Calu3 (cell line): ENCODE measurements around the gene SMO. TPM values are rescaled to one million over a fixed set of nuclear protein-coding genes. Genes with fewer than 3 reads are reported as not detected.

ENCODE experiments used
- BruUV-seq: library from RNA; stranded (reverse); fragments of 400-500 nt; replicated peaks from 2 replicates; lab custom pipeline; 2021; lab: Mats Ljungman, UMichigan
- CTCF ChIA-PET: fragments of 300-600 bp; sonication (Branson Sonifier 250); formaldehyde crosslinking; loops from one replicate; lab custom pipeline; 2022; ENCODE audit warnings: antibody characterized with exemption; lab: Charles Lee
- DNase-seq: peaks from one replicate; pipeline ENCODE4 v3.0.0; 2022
- H3K27ac Mint-ChIP-seq: one replicate; pipeline ENCODE4 v1.8.0; 2022; ENCODE audit warnings: mixed read lengths; ENCODE audit not compliant: unreplicated experiment
- H3K27me3 Mint-ChIP-seq: one replicate; pipeline ENCODE4 v1.8.0; 2022; ENCODE audit warnings: mixed read lengths; ENCODE audit not compliant: unreplicated experiment
- H3K36me3 Mint-ChIP-seq: one replicate; pipeline ENCODE4 v1.8.0; 2022; ENCODE audit warnings: mild to moderate bottlenecking, moderate library complexity, mixed read lengths; ENCODE audit not compliant: insufficient read depth, unreplicated experiment
- H3K4me1 Mint-ChIP-seq: one replicate; pipeline ENCODE4 v1.8.0; 2022; ENCODE audit warnings: mild to moderate bottlenecking, low read depth, mixed read lengths; ENCODE audit not compliant: unreplicated experiment
- H3K4me3 Mint-ChIP-seq: one replicate; pipeline ENCODE4 v1.8.0; 2022; ENCODE audit warnings: mild to moderate bottlenecking, low read depth, moderate library complexity, mixed read lengths; ENCODE audit not compliant: unreplicated experiment
- H3K9me3 Mint-ChIP-seq: one replicate; pipeline ENCODE4 v1.8.0; 2022; ENCODE audit warnings: low read depth, mixed read lengths; ENCODE audit not compliant: unreplicated experiment
- CTCF ChIP-seq: fragments of 200-600 bp; IDR thresholded peaks from one replicate; pipeline ENCODE4 v1.8.0; 2022; ENCODE audit warnings: antibody characterized with exemption; ENCODE audit not compliant: unreplicated experiment
- intact Hi-C: fragments of 100-400 bp; cut with micrococcal nuclease; formaldehyde crosslinking; loops from one replicate; pipeline ENCODE4 v1.10.0; 2022; ENCODE audit not compliant: unreplicated experiment
- total RNA-seq: library from RNA; stranded (reverse); gene quantifications from 2 replicates; pipeline ENCODE4 v1.2.3, GENCODE V29; 2022

The SMO gene
- total RNA-seq, 1 experiment from 2014 or later = 3.6 TPM

GRCh38 chr7:129150199-129150996 is 38.0 kb upstream of the SMO start:
- intact Hi-C loops = no loop called here
- H3K4me1 Mint-ChIP-seq = no peaks in the 10 kb centered on the region
- no peak overlapping the region for H3K27ac Mint-ChIP-seq
- H3K4me3 Mint-ChIP-seq = no peak overlapping the region
- no TSS peak for BruUV-seq
- DNase-seq = no peak
- no peaks in the 10 kb centered on the region for H3K36me3 Mint-ChIP-seq
- CTCF ChIA-PET = interaction anchor here (0.5 to 1.3 kb wide), 3 partner anchors 13 to 67 kb away, joined by 3 read pairs; no protein-coding TSS in a partner anchor
- H3K9me3 Mint-ChIP-seq = no peaks in the 10 kb centered on the region
- no peak for TF ChIP-seq CTCF
- H3K27me3 Mint-ChIP-seq = no peaks in the 10 kb centered on the region

GRCh38 chr7:129157651-129158050 is 30.8 kb upstream of the SMO start:
- H3K27me3 Mint-ChIP-seq = no peaks in the 10 kb centered on the region
- TF ChIP-seq CTCF = no peak
- no peaks in the 10 kb centered on the region for H3K4me1 Mint-ChIP-seq
- H3K9me3 Mint-ChIP-seq = no peaks in the 10 kb centered on the region
- H3K4me3 Mint-ChIP-seq = no peak overlapping the region
- H3K36me3 Mint-ChIP-seq = no peaks in the 10 kb centered on the region
- H3K27ac Mint-ChIP-seq = no peak overlapping the region
- intact Hi-C loops = no loop called here
- DNase-seq = no peak
- BruUV-seq = no TSS peak
- CTCF ChIA-PET = no interaction called here

- H3K36me3 Mint-ChIP-seq = no peaks in the 10 kb centered on the region
- no TSS peak for BruUV-seq
- H3K4me3 Mint-ChIP-seq = no peak overlapping the region
- no peaks in the 10 kb centered on the region for H3K4me1 Mint-ChIP-seq
- DNase-seq = no peak
- CTCF ChIA-PET = interaction anchor here (0.6 kb wide), 1 partner anchor 37 kb away, joined by 4 read pairs; no protein-coding TSS in a partner anchor
- TF ChIP-seq CTCF = no peak
- no peaks in the 10 kb centered on the region for H3K27me3 Mint-ChIP-seq
- no peak overlapping the region for H3K27ac Mint-ChIP-seq
- intact Hi-C loops = no loop called here
- no peaks in the 10 kb centered on the region for H3K9me3 Mint-ChIP-seq
Measured at GRCh38 chr7:129159539-129159938, 28.9 kb upstream of the SMO start.

- H3K27ac Mint-ChIP-seq = no peak overlapping the region
Measured at GRCh38 chr7:129160161-129160905, 28.1 kb upstream of the SMO start.

More at GRCh38 chr7:129160161-129160905, 28.1 kb upstream of the SMO start:
- CTCF ChIA-PET = no interaction called here
- no peaks in the 10 kb centered on the region for H3K9me3 Mint-ChIP-seq
- no peaks in the 10 kb centered on the region for H3K4me1 Mint-ChIP-seq
- TF ChIP-seq CTCF = no peak
- no peaks in the 10 kb centered on the region for H3K27me3 Mint-ChIP-seq
- DNase-seq = no peak
- intact Hi-C loops = no loop called here
- no TSS peak for BruUV-seq
- peaks cover 5% of the 10 kb centered on the region for H3K36me3 Mint-ChIP-seq
- no peak overlapping the region for H3K4me3 Mint-ChIP-seq
